Smooth muscle cell (in vitro differentiated cells): ENCODE measurements around the gene DNAJC15. TPM values are rescaled to one million over a fixed set of nuclear protein-coding genes. Genes with fewer than 3 reads are reported as not detected.
"Not testable (repeated sequence)": the region's sequence is repeated elsewhere in the genome, so short reads cannot be mapped to it uniquely, and the experiment has no call there.

Experiments used
- DNase-seq: peaks from one replicate; lab custom pipeline; 2025; ENCODE audit not compliant: unreplicated experiment; lab: John Stamatoyannopoulos, UW
- H2AFZ ChIP-seq: fragments of 200-600 bp; sonication (generic); 2 replicates; pipeline ENCODE4 v1.6.0; 2016; ENCODE audit warnings: antibody characterized with exemption, low read depth, mild to moderate bottlenecking
- H3F3A ChIP-seq: fragments of 200-600 bp; sonication (generic); 2 replicates; pipeline ENCODE4 v1.6.0; 2017; ENCODE audit warnings: antibody characterized with exemption, low read depth
- H3K27ac ChIP-seq: fragments of 200-600 bp; sonication (generic); 2 replicates; pipeline ENCODE4 v1.5.1; 2016; ENCODE audit warnings: low read depth, mild to moderate bottlenecking
- H3K27me3 ChIP-seq: fragments of 200-600 bp; sonication (generic); 2 replicates; pipeline ENCODE4 v1.6.1; 2016; ENCODE audit warnings: low read depth, mild to moderate bottlenecking
- H3K36me3 ChIP-seq: fragments of 200-600 bp; sonication (generic); 2 replicates; pipeline ENCODE4 v1.5.1; 2016; ENCODE audit warnings: low read depth
- H3K4me1 ChIP-seq: fragments of 200-600 bp; sonication (generic); 2 replicates; pipeline ENCODE4 v1.5.1; 2016; ENCODE audit warnings: low read depth
- H3K4me2 ChIP-seq: fragments of 200-600 bp; sonication (generic); 2 replicates; pipeline ENCODE4 v1.6.0; 2016; ENCODE audit warnings: mild to moderate bottlenecking
- H3K4me3 ChIP-seq: fragments of 200-600 bp; sonication (generic); 2 replicates; pipeline ENCODE4 v1.5.1; 2016; ENCODE audit warnings: mild to moderate bottlenecking
- H3K79me2 ChIP-seq: fragments of 200-600 bp; sonication (generic); 2 replicates; pipeline ENCODE4 v1.6.0; 2016; ENCODE audit warnings: low read depth, mild to moderate bottlenecking
- H3K9ac ChIP-seq: fragments of 200-600 bp; sonication (generic); 2 replicates; pipeline ENCODE4 v1.6.0; 2016; ENCODE audit warnings: low read depth
- H3K9me3 ChIP-seq: fragments of 200-600 bp; sonication (generic); replicated peaks from 2 replicates; pipeline ENCODE4 v1.5.1; 2016; ENCODE audit warnings: low read depth
- H4K20me1 ChIP-seq: fragments of 200-600 bp; sonication (generic); 2 replicates; pipeline ENCODE4 v1.6.0; 2016; ENCODE audit warnings: low read depth
- CTCF ChIP-seq: fragments of 200-600 bp; sonication (generic); IDR thresholded peaks from 2 replicates; pipeline ENCODE4 v1.5.1; 2017; ENCODE audit warnings: borderline replicate concordance, mild to moderate bottlenecking, antibody characterized with exemption; ENCODE audit not compliant: insufficient read depth, poor library complexity, severe bottlenecking
- WGBS: methylation state at CpG from one replicate; pipeline ENCODE4 v1.1.7; 2016; ENCODE audit warnings: low lambda C conversion rate; 5-methylcytosine and 5-hydroxymethylcytosine counted together
- polyA plus RNA-seq: library from polyadenylated mRNA; unstranded; fragments of >200 nt; fragmentation: Nextera tagmentation; extraction: Ambion mirVana; gene quantifications from 2 replicates; pipeline ENCODE4 v1.2.1, GENCODE V29; 2016
- total RNA-seq: library from RNA; depleted of rRNA; stranded (reverse); fragments of >200 nt; gene quantifications from 2 replicates; pipeline ENCODE4 v1.2.3, GENCODE V29; 2014

Gene DNAJC15
- total and polyA plus RNA-seq, 2 experiments from 2014 or later = 4.4 to 6.9 TPM

- H3K9ac ChIP-seq = no peak overlapping the region
- no peaks in the 10 kb centered on the region for H3K27me3 ChIP-seq
- peaks cover 26% of the 10 kb centered on the region for H3K4me1 ChIP-seq
- 90% methylated on average over 1 of the region's 1 CpG for WGBS
- TF ChIP-seq CTCF = no peak
- no peak overlapping the region for H3K4me3 ChIP-seq
- peaks cover 9% of the 10 kb centered on the region for H3F3A ChIP-seq
- no peaks in the 10 kb centered on the region for H4K20me1 ChIP-seq
- H3K79me2 ChIP-seq = no peaks in the 10 kb centered on the region
- H2AFZ ChIP-seq = no peak overlapping the region
- H3K36me3 ChIP-seq = no peaks in the 10 kb centered on the region
- no peak overlapping the region for H3K27ac ChIP-seq
- no peak overlapping the region for H3K4me2 ChIP-seq
- no peaks in the 10 kb centered on the region for H3K9me3 ChIP-seq
- DNase-seq = no peak
These were observed 18.1 kb downstream of the DNAJC15 start for GRCh38 chr13:43041369-43041921.

- Histone ChIP-seq H2AFZ (no peak overlapping the region), H3K9ac (no peak overlapping the region), H3K4me1 (peaks cover 26% of the 10 kb centered on the region), H4K20me1 (no peaks in the 10 kb centered on the region), H3K27ac (no peak overlapping the region), H3K4me2 (no peak overlapping the region), H3K36me3 (no peaks in the 10 kb centered on the region), H3K79me2 (no peaks in the 10 kb centered on the region), H3K9me3 (no peaks in the 10 kb centered on the region), H3F3A (peaks cover 9% of the 10 kb centered on the region), H3K27me3 (no peaks in the 10 kb centered on the region), H3K4me3 (no peak overlapping the region)
- no peak for DNase-seq
- TF ChIP-seq CTCF = no peak
These were observed 19.1 kb downstream of the DNAJC15 start for GRCh38 chr13:43042410-43042921.

- Histone ChIP-seq H3K4me1 (peaks cover 26% of the 10 kb centered on the region), H4K20me1 (no peaks in the 10 kb centered on the region), H3K27me3 (no peaks in the 10 kb centered on the region), H3K79me2 (no peaks in the 10 kb centered on the region), H3F3A (peaks cover 9% of the 10 kb centered on the region), H3K9ac (no peak overlapping the region), H2AFZ (peak overlapping the region; percentile 58), H3K4me2 (no peak overlapping the region), H3K36me3 (no peaks in the 10 kb centered on the region), H3K27ac (peak overlapping the region; percentile 10), H3K4me3 (no peak overlapping the region), H3K9me3 (no peaks in the 10 kb centered on the region)
- no peak for TF ChIP-seq CTCF
- no peak for DNase-seq
- WGBS = 79% methylated on average over 5 of the region's 5 CpGs
These were observed 21.4 kb downstream of the DNAJC15 start for GRCh38 chr13:43044720-43045301.

- not testable (repeated sequence) for H3K4me3 ChIP-seq, H3F3A ChIP-seq, H3K27me3 ChIP-seq, H3K79me2 ChIP-seq, H3K4me2 ChIP-seq, H4K20me1 ChIP-seq, H3K36me3 ChIP-seq, H3K9ac ChIP-seq, H3K9me3 ChIP-seq, DNase-seq
- peak overlapping the region; percentile 10 for H3K27ac ChIP-seq
- WGBS = 50% methylated on average over 10 of the region's 10 CpGs
- peaks cover 24% of the 10 kb centered on the region for H3K4me1 ChIP-seq
- peak overlapping the region; percentile 58 for H2AFZ ChIP-seq
These were observed 22.0 kb downstream of the DNAJC15 start for GRCh38 chr13:43045302-43045773.
